Measurements from ENCODE around the gene AAMP.
"Not testable (repeated sequence)": the region's sequence is repeated elsewhere in the genome, so short reads cannot be mapped to it uniquely, and the experiment has no call there.

The AAMP gene, protein sequence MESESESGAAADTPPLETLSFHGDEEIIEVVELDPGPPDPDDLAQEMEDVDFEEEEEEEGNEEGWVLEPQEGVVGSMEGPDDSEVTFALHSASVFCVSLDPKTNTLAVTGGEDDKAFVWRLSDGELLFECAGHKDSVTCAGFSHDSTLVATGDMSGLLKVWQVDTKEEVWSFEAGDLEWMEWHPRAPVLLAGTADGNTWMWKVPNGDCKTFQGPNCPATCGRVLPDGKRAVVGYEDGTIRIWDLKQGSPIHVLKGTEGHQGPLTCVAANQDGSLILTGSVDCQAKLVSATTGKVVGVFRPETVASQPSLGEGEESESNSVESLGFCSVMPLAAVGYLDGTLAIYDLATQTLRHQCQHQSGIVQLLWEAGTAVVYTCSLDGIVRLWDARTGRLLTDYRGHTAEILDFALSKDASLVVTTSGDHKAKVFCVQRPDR

DNA sequence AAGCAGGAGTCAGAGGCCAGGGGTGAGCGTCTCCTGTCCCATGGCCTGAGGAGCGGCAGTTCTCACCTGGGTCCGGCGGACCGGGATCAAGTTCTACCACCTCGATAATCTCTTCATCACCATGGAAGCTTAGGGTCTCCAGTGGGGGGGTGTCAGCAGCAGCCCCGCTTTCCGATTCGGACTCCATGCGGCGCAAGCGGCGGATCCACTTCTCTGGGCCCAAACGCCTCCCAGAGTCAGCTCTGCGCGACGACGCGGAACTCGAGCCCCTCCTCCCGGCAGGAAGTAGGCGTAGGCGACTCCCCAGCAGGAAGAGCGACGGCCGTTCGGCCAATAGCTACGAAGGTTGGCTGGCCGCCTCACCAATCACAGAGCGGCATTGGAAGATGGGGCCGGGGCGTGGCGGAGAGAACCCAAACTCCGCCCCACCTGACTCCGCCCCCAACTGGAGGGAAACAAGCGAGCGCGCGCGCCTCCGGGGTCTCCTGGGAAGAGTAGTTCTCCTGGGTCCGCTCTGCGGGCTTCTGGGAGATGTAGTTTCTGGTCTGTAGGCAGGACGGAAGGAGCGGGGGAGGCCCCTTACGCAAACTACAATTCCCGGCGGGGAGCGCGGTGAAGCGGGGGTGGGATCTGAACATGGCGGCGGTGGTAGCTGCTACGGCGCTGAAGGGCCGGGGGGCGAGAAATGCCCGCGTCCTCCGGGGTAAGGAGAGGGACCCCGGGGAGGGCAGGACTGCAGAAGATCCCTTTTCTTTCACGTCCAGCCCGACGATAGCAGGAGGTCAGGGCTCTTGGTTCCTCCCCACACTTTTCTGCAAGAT lies at the start of gene AAMP, which contains the start of gene PNKD:
AAMP (minus strand) TSS at position 238 of the 821 bp plus-strand sequence; CDS start at position 187, 51 bp downstream.
PNKD (plus strand) TSS at position 620 of the 821 bp plus-strand sequence; CDS start at position 637, 17 bp downstream.
- DNase-seq (ENCODE audit: low spot score): peak; percentile 100
- Histone ChIP-seq H3K27ac (peak within 1 kb of the TSS; percentile 80 to 92), H3K4me3 (peak within 1 kb of the TSS; percentile 93)
- TF ChIP-seq, protein P1, sequence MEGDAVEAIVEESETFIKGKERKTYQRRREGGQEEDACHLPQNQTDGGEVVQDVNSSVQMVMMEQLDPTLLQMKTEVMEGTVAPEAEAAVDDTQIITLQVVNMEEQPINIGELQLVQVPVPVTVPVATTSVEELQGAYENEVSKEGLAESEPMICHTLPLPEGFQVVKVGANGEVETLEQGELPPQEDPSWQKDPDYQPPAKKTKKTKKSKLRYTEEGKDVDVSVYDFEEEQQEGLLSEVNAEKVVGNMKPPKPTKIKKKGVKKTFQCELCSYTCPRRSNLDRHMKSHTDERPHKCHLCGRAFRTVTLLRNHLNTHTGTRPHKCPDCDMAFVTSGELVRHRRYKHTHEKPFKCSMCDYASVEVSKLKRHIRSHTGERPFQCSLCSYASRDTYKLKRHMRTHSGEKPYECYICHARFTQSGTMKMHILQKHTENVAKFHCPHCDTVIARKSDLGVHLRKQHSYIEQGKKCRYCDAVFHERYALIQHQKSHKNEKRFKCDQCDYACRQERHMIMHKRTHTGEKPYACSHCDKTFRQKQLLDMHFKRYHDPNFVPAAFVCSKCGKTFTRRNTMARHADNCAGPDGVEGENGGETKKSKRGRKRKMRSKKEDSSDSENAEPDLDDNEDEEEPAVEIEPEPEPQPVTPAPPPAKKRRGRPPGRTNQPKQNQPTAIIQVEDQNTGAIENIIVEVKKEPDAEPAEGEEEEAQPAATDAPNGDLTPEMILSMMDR (IDR thresholded peaks at IDR 0.05): no peak

DNA sequence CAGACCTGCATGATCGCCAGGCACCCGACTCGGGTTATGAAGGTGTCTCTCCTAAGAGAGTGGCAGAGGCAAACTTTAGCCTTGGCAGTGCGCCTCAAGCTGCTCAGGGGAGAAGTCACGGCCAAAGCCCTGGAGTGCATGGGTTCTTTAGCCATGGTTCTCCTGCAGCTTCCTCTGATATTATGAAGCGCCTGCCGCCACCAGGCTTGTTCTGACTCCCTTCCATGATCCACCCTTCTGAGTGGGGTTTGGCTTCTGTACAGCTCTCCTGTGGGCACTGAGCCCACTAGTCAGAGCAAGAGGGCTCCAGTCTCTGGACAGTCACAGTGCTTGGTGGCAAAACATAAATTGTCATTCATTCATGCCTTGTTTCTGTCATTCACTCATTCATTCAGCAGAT lies 48.3 kb upstream of the AAMP start:
- no peak for DNase-seq (ENCODE audit: low spot score)
- Histone ChIP-seq H3K4me3 (no peak overlapping the region), H3K27ac (no peak overlapping the region)
- TF ChIP-seq, protein P1 (IDR thresholded peaks at IDR 0.05): no peak

DNA sequence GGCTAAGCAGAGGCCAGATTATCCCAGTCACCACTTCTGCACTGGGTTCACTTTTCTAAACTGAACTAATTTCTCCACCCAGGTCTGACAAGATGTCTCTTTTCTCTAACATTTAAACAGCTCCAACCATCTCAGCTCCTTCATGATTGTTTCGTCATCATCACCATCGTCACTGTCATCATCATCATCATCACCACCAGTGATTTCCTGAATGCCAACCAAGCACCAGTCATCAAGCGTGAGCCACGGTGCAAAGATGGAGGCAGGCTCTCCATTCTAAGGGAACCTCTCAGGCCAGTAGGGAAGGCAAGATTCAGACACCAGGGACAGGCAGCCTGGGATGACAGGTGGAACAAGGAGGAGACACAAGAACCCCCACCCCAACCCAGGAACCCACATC lies 47.9 kb upstream of the AAMP start:
- DNase-seq (ENCODE audit: low spot score): no peak
- TF ChIP-seq, protein P1 (IDR thresholded peaks at IDR 0.05): no peak

DNA sequence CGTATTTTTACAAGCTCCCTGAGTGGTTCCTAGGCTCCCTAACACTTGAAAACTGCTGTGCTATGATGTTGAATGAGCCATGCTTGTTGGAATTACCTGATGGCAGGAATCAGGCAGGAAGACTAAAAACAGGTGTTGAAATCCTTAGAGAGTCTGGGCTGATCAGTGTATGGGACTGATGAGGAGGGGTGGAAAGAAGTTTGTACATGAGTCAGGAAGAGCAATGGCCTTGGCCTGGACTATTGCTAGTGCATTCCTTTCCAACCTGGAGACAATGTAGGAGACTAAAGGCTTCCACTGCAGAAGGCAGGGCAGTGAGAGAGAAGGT lies 47.3 kb upstream of the AAMP start:
- Histone ChIP-seq H3K4me3 (no peak overlapping the region), H3K27ac (no peak overlapping the region)
- no peak for DNase-seq (ENCODE audit: low spot score)
- TF ChIP-seq, protein P1 (IDR thresholded peaks at IDR 0.05): no peak

More for the DNA sequence above, 47.9 kb upstream of the AAMP start:
- Histone ChIP-seq H3K4me3 (no peak overlapping the region), H3K27ac (no peak overlapping the region)

DNA sequence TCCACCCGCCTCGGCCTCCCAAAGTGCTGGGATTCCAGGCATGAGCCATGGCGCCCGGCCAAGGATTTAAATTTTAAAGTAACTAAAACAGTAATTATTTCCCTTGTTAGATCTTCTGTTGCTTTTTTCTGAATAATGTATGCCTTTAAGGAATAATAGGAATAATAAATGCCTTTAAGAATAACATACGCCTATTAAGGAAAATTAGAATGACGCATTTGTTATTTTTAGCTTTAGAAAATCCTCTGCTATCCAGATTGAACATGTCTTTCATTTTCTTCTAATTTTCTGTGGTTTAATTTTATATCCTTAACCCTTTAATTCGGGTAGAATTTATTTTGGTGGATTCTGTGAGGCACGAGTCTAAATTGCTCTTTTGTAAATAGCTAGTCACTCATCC lies 45.5 kb upstream of the AAMP start:
- TF ChIP-seq, protein P1 (IDR thresholded peaks at IDR 0.05): no peak

DNA sequence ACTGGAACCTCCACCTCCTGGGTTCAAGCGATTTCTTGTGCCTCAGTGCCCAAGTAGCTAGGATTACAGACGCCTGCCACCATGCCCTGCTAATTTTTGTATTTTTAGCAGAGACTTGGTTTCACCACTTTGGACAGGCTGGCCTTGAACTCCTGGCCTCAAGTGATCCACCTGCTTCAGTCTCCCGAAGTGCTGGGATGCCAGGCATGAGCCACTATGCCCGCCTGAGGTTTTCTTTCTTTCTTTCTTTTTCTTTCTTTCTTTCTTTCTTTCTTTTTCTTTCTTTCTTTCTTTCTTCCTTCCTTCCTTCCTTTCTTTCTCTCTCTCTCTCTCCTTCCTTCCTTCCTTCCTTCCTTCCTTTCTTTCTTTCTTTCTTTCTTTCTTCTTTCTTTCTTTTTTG lies 44.8 kb upstream of the AAMP start:
- DNase-seq (ENCODE audit: low spot score); H3K4me3 ChIP-seq; H3K27ac ChIP-seq: not testable (repeated sequence)

More for the DNA sequence above, 45.5 kb upstream of the AAMP start:
- DNase-seq (ENCODE audit: low spot score): no peak
- Histone ChIP-seq H3K27ac (no peak overlapping the region), H3K4me3 (no peak overlapping the region)

DNA sequence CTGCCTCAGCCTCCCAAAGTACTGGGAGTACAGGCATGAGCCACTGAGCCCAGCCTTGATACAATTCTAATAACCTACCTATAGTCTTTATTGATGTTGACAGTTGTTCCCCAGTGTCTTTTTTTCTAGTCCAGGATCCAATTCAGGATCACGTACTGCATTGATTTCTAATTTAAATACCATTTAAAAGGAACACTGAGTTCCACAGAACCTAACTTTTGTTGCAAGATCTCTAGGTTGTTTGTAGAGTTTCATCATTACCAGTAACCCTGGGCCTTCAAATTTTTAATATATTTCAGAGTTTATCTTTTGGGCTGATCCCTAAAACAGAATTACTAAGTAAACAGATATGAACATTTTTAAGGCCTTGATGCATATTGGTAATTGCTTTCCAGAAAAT lies 43.4 kb upstream of the AAMP start:
- TF ChIP-seq, protein P1 (IDR thresholded peaks at IDR 0.05): no peak
- DNase-seq (ENCODE audit: low spot score): no peak
- Histone ChIP-seq H3K27ac (no peak overlapping the region), H3K4me3 (no peak overlapping the region)
